Measurements from ENCODE around the gene PIAS2.

DNA sequence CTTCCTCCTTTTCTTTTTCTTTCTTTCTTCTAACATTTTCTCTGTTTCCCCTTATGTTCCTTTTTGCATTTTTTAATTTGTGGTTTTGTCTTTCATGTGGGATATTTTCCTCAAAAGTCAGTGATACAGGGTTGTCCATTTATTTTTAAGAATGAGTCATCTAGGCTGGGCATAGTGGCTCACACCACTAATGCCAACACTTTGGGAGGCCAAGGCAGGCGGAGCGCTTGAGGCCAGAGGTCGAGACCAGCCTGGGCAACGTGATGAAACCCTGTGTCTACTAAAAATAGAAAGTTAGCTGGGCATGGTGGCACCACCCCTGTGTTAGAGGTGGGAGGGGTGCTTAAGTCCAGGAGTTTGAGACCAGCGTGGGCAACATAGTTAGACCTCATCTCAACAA lies 35.9 kb upstream of the PIAS2 start:
- TF ChIP-seq POLR2AphosphoS5 (IDR thresholded peaks at IDR 0.05; ENCODE audit: low read depth, low read length) (no peak), POLR2A (IDR thresholded peaks at IDR 0.05; ENCODE audit: low read depth, low read length) (no peak), TAF1 (IDR thresholded peaks at IDR 0.05; ENCODE audit: low read depth, low read length) (no peak), SPI1 (IDR thresholded peaks at IDR 0.05; ENCODE audit: low read depth, low read length) (no peak), POU2F2 (IDR thresholded peaks at IDR 0.05; ENCODE audit: low read depth, low read length) (no peak)

All from GM12891 (cell line).